Panc1 (cell line): ENCODE measurements around the gene NR2E1. TPM values are rescaled to one million over a fixed set of nuclear protein-coding genes. Genes with fewer than 3 reads are reported as not detected.

ENCODE experiments used
- ATAC-seq: fragments of 200-7000 bp; cut with Tn5 transposase; 2 replicates; pipeline ENCODE4 v1.9.1; 2020; ENCODE audit warnings: mild to moderate bottlenecking, moderate library complexity
- BruUV-seq: library from RNA; stranded (reverse); fragments of 400-500 nt; replicated peaks from 2 replicates; lab custom pipeline; 2021; lab: Mats Ljungman, UMichigan
- CTCF ChIA-PET: fragments of 300-600 bp; sonication (Branson Sonifier 250); formaldehyde crosslinking; loops from one replicate; lab custom pipeline; 2022; ENCODE audit warnings: antibody characterized with exemption; lab: Charles Lee
- POLR2A ChIA-PET: fragments of 300-600 bp; sonication (Branson Sonifier 250); formaldehyde crosslinking; loops from one replicate; lab custom pipeline; 2022; ENCODE audit warnings: antibody characterized with exemption; lab: Charles Lee
- DNase-seq: peaks from one replicate; pipeline ENCODE4 v3.0.0-alpha.2; 2010; ENCODE audit warnings: low read depth, low spot score
- H3K27ac ChIP-seq: 2 replicates; pipeline ENCODE4 v1.5.1; 2011; ENCODE audit warnings: mild to moderate bottlenecking, low read length, inconsistent platforms
- H3K27me3 ChIP-seq: fragments of 200-500 bp; sonication (Bioruptor generic); 2 replicates; pipeline ENCODE4 v1.6.0; 2014; ENCODE audit warnings: low read length, inconsistent platforms; ENCODE audit not compliant: control insufficient read depth, insufficient read depth
- H3K36me3 ChIP-seq: fragments of 200-500 bp; sonication (Bioruptor generic); 2 replicates; pipeline ENCODE4 v1.5.1; 2014; ENCODE audit warnings: inconsistent platforms, mild to moderate bottlenecking, low read length, moderate library complexity; ENCODE audit not compliant: control insufficient read depth, insufficient read depth
- H3K4me1 ChIP-seq: 2 replicates; pipeline ENCODE4 v1.5.1; 2011; ENCODE audit warnings: inconsistent platforms, mild to moderate bottlenecking, low read length, moderate library complexity; ENCODE audit not compliant: control insufficient read depth, insufficient read depth
- H3K4me3 ChIP-seq, 2 experiments: 2 replicates each; pipeline ENCODE4 v1.5.1; 2011 to 2012; ENCODE audit warnings: low read depth in 2 of 2, low read length in 2 of 2, mild to moderate bottlenecking in 2 of 2, inconsistent platforms in 1 of 2, moderate library complexity in 1 of 2
- H3K9me3 ChIP-seq: fragments of 200-500 bp; sonication (Bioruptor generic); 2 replicates; pipeline ENCODE4 v1.5.1; 2014; ENCODE audit warnings: low read depth, mild to moderate bottlenecking, inconsistent platforms, low read length, moderate library complexity; ENCODE audit not compliant: control insufficient read depth, insufficient read depth
- CTCF ChIP-seq: fragments of 450-650 bp; IDR thresholded peaks from 2 replicates; pipeline ENCODE4 v1.5.1; 2017; ENCODE audit warnings: mild to moderate bottlenecking
- POLR2AphosphoS5 ChIP-seq: IDR thresholded peaks from 2 replicates; pipeline ENCODE4 v1.6.1; 2012; ENCODE audit warnings: mild to moderate bottlenecking, low read depth, low read length, moderate library complexity
- REST ChIP-seq, 2 experiments: IDR thresholded peaks; 2 replicates each; pipeline ENCODE4 v1.6.1; 2011 to 2012; ENCODE audit warnings: low read depth in 2 of 2, control low read depth in 1 of 2, low read length in 1 of 2, mild to moderate bottlenecking in 1 of 2, moderate library complexity in 1 of 2; ENCODE audit not compliant: insufficient read depth in 1 of 2
- SIN3A ChIP-seq: IDR thresholded peaks from 2 replicates; pipeline ENCODE4 v1.6.1; 2012; ENCODE audit warnings: low read depth, mild to moderate bottlenecking, low read length, moderate library complexity, borderline replicate concordance; ENCODE audit not compliant: insufficient read depth
- TCF7L2 ChIP-seq: IDR thresholded peaks from 2 replicates; pipeline ENCODE4 v1.6.1; 2011; ENCODE audit warnings: mild to moderate bottlenecking, low read depth, low read length, inconsistent platforms
- in situ Hi-C: cut with HindIII; loops from 2 replicates; pipeline ENCODE4 v1.10.0; 2016; ENCODE audit warnings: low sequenced_read_pairs, low pct_unique_long_range_greater_than_20kb
- intact Hi-C: fragments of 100-400 bp; cut with micrococcal nuclease; formaldehyde crosslinking; loops from one replicate; pipeline ENCODE4 v1.10.0; 2022; ENCODE audit not compliant: unreplicated experiment
- total RNA-seq: library from RNA; stranded (reverse); gene quantifications from one replicate; pipeline ENCODE4 v1.2.1, GENCODE V29; 2021; ENCODE audit not compliant: unreplicated experiment

Gene NR2E1
- total RNA-seq, 1 experiment from 2014 or later: 0.13 TPM

GRCh38 chr6:108207013-108207412, 41.2 kb downstream of the NR2E1 start:
- no peak overlapping the region for H3K27ac ChIP-seq
- TF ChIP-seq TCF7L2 (no peak), CTCF (no peak), POLR2AphosphoS5 (no peak)
- no peak overlapping the region for H3K4me3 ChIP-seq
- no peaks in the 10 kb centered on the region for H3K4me1 ChIP-seq
- CTCF ChIA-PET: interaction anchor here (0.5 kb wide), 1 partner anchor 632 kb away, joined by 4 read pairs; no protein-coding TSS in a partner anchor
- ATAC-seq (no peak), DNase-seq (no peak)
- no TSS peak for BruUV-seq
- intact Hi-C loops: no loop called here
- no peaks in the 10 kb centered on the region for H3K9me3 ChIP-seq
- H3K27me3 ChIP-seq: no peaks in the 10 kb centered on the region
- in situ Hi-C loops: no loop called here
- POLR2A ChIA-PET: interaction anchor here (0.6 kb wide), 1 partner anchor 46 kb away, joined by 4 read pairs; no protein-coding TSS in a partner anchor
- peaks cover 4% of the 10 kb centered on the region; the same call in 1 of the 2 replicates for H3K36me3 ChIP-seq

- POLR2A ChIA-PET: no interaction called here
- intact Hi-C loops: no loop called here
- ATAC-seq: no peak
Measured at GRCh38 chr6:108209738-108210137, 43.9 kb downstream of the NR2E1 start.

More at GRCh38 chr6:108209738-108210137, 43.9 kb downstream of the NR2E1 start:
- BruUV-seq: no TSS peak
- TF ChIP-seq POLR2AphosphoS5 (no peak), CTCF (no peak), TCF7L2 (no peak), REST (IDR thresholded peaks at IDR 0.05; ENCODE audit: insufficient read depth in 1 of 2, low read depth in 2 of 2, low read length in 1 of 2) (no peak), SIN3A (no peak)
- H3K9me3 ChIP-seq: no peaks in the 10 kb centered on the region
- H3K4me3 ChIP-seq: no peak overlapping the region
- H3K36me3 ChIP-seq: peaks cover 4% of the 10 kb centered on the region; the same call in 1 of the 2 replicates
- H3K27me3 ChIP-seq: no peaks in the 10 kb centered on the region
- H3K4me1 ChIP-seq: no peaks in the 10 kb centered on the region
- CTCF ChIA-PET: no interaction called here
- no peak overlapping the region for H3K27ac ChIP-seq
- no peak for DNase-seq
- in situ Hi-C loops: no loop called here
